ENCODE data around the gene CELF1. TPM values are rescaled to one million over a fixed set of nuclear protein-coding genes. Genes with fewer than 3 reads are reported as not detected.

The CELF1 gene
- total RNA-seq, 1 donor from 2014 or later = 136 TPM

DNA sequence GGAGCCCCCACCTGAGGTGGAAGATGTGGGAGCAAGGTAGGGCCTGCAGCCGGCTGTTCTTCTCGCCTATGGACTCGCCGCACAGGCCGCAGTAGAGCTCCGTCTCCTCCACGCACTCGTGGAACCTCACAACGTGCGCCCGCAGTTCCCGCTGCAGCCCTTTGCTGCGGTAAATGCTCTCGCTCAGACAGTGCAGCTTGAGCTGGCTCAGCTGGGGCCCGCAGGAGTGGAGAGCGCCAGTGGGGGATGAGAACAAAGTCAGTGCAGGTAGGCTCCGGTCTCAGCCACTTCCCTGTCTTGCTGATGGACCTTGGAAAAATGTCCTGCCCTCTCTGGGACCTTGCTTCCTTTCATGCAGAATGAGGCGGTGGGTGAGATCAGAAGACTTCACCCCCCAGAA lies 114.2 kb downstream of the CELF1 start:
- no peak for ATAC-seq (ENCODE audit: low read depth)

DNA sequence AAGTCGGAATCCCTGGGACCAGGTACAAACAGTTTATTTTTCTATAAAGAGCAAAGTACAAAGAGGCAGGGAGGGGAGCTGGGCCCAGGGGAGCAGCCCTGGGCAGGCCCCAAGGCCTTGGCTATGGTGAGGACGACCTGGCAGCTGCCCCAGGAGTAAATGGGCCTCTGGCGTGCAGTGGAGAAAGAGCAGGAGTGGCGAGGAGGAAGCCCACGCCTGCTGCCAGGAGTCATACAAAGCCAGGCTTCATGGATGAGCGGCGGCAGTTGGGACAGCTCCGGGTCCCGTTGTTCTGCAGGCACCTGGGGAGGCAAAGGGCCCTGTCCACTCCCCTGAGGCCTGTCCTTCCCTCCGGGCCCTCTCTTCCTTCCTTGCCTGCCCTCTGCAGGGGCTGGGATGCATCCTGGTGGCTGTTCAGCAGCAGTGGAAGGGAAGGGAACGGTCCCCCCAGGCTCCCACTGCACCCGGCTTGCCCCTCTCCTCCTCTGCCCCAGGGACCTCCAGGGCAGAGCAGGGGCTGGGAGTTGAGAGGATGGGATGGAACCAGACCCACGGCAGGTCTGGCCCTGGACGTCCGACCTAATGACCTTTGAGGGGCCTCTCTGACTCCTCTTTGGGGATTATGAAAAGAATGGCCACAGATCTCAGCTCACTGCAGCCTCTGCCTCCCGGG lies 115.0 kb downstream of the CELF1 start:
- Mint-ChIP-seq H3K4me3 (no peak overlapping the region), H3K9me3 (no peaks in the 10 kb centered on the region), H3K27ac (no peak overlapping the region), H3K27me3 (no peaks in the 10 kb centered on the region), H3K4me1 (no peaks in the 10 kb centered on the region), H3K36me3 (ENCODE audit: low read depth) (no peaks in the 10 kb centered on the region)
- no peak for DNase-seq
- TF ChIP-seq, protein P1, sequence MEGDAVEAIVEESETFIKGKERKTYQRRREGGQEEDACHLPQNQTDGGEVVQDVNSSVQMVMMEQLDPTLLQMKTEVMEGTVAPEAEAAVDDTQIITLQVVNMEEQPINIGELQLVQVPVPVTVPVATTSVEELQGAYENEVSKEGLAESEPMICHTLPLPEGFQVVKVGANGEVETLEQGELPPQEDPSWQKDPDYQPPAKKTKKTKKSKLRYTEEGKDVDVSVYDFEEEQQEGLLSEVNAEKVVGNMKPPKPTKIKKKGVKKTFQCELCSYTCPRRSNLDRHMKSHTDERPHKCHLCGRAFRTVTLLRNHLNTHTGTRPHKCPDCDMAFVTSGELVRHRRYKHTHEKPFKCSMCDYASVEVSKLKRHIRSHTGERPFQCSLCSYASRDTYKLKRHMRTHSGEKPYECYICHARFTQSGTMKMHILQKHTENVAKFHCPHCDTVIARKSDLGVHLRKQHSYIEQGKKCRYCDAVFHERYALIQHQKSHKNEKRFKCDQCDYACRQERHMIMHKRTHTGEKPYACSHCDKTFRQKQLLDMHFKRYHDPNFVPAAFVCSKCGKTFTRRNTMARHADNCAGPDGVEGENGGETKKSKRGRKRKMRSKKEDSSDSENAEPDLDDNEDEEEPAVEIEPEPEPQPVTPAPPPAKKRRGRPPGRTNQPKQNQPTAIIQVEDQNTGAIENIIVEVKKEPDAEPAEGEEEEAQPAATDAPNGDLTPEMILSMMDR (IDR thresholded peaks at IDR 0.05) = no peak
- intact Hi-C loops (cut with micrococcal nuclease) = no loop called here
- ChIA-PET POLR2A (interaction anchor here (0.5 kb wide), 1 partner anchor 202 kb away, joined by 4 read pairs; no protein-coding TSS in a partner anchor), CTCF (interaction anchor here (1.2 kb wide), 1 partner anchor 178 kb away, joined by 3 read pairs; no protein-coding TSS in a partner anchor)
- no peak for ATAC-seq (ENCODE audit: low read depth)

More for the DNA sequence above, 114.2 kb downstream of the CELF1 start:
- POLR2A ChIA-PET = no interaction called here
- CTCF ChIA-PET = interaction anchor here (1.2 kb wide), 1 partner anchor 179 kb away, joined by 3 read pairs; no protein-coding TSS in a partner anchor
- TF ChIP-seq, protein P1 (IDR thresholded peaks at IDR 0.05) = no peak
- Mint-ChIP-seq H3K9me3 (no peaks in the 10 kb centered on the region), H3K4me1 (no peaks in the 10 kb centered on the region), H3K27me3 (no peaks in the 10 kb centered on the region), H3K27ac (no peak overlapping the region), H3K4me3 (no peak overlapping the region), H3K36me3 (ENCODE audit: low read depth) (no peaks in the 10 kb centered on the region)
- intact Hi-C loops (cut with micrococcal nuclease) = no loop called here
- no peak for DNase-seq

DNA sequence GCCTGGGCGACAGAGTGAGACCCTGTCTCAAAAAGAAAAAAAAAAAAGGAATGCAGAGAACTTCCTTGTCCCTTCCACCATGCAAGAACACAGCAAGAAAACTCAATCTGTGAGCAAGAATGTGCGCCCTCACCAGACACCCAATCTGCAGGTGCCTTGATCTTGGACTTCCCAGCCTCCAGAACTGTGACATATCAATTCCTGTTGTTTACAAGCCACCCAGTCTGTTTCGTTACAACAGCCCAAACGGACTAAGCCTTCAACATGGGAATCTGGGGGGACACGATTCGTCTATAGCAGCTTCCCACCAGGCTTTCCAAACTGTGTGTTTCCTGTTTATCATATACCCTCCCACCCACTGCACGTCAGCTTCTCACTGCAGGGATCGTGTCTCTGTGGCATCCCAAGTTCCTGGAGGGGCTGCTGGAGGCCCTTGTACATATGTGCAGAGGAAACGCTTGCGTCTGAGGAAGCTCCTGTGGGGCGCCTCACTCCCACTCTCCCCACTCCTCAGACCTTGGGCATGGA lies 115.7 kb downstream of the CELF1 start:
- intact Hi-C loops (cut with micrococcal nuclease) = no loop called here
- ChIA-PET CTCF (no interaction called here), POLR2A (no interaction called here)
- Mint-ChIP-seq H3K27me3 (no peaks in the 10 kb centered on the region), H3K4me3 (no peak overlapping the region), H3K4me1 (no peaks in the 10 kb centered on the region), H3K27ac (no peak overlapping the region), H3K36me3 (ENCODE audit: low read depth) (no peaks in the 10 kb centered on the region), H3K9me3 (no peaks in the 10 kb centered on the region)
- TF ChIP-seq, protein P1 (IDR thresholded peaks at IDR 0.05) = no peak
- DNase-seq (no peak), ATAC-seq (ENCODE audit: low read depth) (no peak)

DNA sequence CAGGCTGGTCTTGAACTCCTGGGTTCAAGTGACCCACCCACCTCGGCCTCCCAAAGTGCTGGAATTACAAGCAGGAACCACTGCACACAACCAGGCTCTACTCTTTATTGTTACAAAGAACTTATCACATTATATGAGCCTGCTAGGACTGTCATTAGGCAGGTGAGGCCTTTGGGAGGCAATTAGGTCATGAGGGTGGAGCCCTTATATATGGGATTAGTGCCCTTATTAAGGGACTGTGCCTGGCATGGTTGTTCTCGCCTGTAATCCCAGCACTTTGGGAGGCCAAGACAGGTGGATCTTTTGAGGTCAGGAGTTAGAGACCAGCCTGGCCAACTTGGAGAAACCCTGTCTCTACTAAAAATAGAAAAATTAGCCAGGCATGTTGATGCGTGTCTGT lies 116.2 kb downstream of the CELF1 start:
- Mint-ChIP-seq H3K36me3 (ENCODE audit: low read depth) (no peaks in the 10 kb centered on the region), H3K4me3 (no peak overlapping the region), H3K9me3 (no peaks in the 10 kb centered on the region), H3K27ac (no peak overlapping the region), H3K27me3 (no peaks in the 10 kb centered on the region), H3K4me1 (no peaks in the 10 kb centered on the region)
- ChIA-PET POLR2A (no interaction called here), CTCF (no interaction called here)
- intact Hi-C loops (cut with micrococcal nuclease) = no loop called here
- TF ChIP-seq, protein P1 (IDR thresholded peaks at IDR 0.05) = no peak
- ATAC-seq (ENCODE audit: low read depth) (no peak), DNase-seq (no peak)

GRCh38 chr11:47435687-47436086 lies 117.2 kb downstream of the CELF1 start:
- ChIA-PET CTCF (no interaction called here), POLR2A (no interaction called here)
- H3K4me3 Mint-ChIP-seq = no peak overlapping the region
- H3K27me3 Mint-ChIP-seq = no peaks in the 10 kb centered on the region
- DNase-seq (no peak), ATAC-seq (ENCODE audit: low read depth) (no peak)
- H3K27ac Mint-ChIP-seq = no peak overlapping the region
- intact Hi-C loops (cut with micrococcal nuclease) = no loop called here
- no peaks in the 10 kb centered on the region for H3K4me1 Mint-ChIP-seq
- TF ChIP-seq, protein P1 (IDR thresholded peaks at IDR 0.05) = no peak
- H3K36me3 Mint-ChIP-seq (ENCODE audit: low read depth) = no peaks in the 10 kb centered on the region
- no peaks in the 10 kb centered on the region for H3K9me3 Mint-ChIP-seq
